ENCODE measurements around the gene KRT13.

The KRT13 gene

DNA sequence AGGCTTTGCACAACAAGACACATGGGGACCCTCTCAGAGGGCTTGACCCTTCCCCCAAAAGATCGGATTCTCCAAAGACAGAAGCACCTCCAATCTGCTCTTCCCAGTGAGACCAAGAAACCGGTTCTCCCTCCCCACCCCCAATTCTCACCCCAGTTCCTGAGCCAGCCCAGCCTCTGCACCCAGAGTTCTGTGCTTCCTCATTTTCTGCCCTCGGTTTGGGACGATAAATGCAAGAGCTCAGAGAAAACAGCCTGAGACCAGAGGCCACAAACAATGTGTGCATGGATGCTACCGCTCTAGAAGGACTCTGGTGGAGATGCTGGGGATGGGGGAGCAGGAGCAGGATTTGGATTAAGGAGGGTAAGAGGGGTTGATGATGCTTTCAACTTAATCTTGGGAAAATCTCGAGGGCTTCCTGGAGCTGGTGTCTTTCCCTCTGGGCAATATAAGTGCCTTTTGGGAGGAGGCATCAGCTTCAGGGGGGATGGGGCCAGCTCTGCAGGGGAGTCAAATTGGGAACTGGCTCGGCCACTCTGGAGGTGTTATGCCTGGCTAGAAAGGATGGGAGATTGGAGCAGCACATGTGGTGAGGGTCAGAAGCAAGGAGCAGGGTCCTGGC is 7.2 kb upstream of the KRT13 start:
- H3K27me3 ChIP-seq (ENCODE audit: insufficient read depth, low read length), result no peaks in the 10 kb centered on the region
- H3K4me2 ChIP-seq (ENCODE audit: low read length), result no peak overlapping the region
- H3K4me1 ChIP-seq (ENCODE audit: insufficient read depth, low read length, severe bottlenecking), result no peaks in the 10 kb centered on the region
- no peak overlapping the region for H3K9ac ChIP-seq (ENCODE audit: low read length)
- no peak overlapping the region for H3K27ac ChIP-seq (ENCODE audit: low read depth, low read length, poor library complexity, severe bottlenecking)
- no peak overlapping the region for H3K4me3 ChIP-seq (ENCODE audit: low read depth, low read length, poor library complexity, severe bottlenecking)
- H3K36me3 ChIP-seq (ENCODE audit: insufficient read depth, low read length), result no peaks in the 10 kb centered on the region
- no peak for TF ChIP-seq EZH2 (IDR thresholded peaks at IDR 0.05; ENCODE audit: borderline replicate concordance, low read length)
- TF ChIP-seq, protein P1, sequence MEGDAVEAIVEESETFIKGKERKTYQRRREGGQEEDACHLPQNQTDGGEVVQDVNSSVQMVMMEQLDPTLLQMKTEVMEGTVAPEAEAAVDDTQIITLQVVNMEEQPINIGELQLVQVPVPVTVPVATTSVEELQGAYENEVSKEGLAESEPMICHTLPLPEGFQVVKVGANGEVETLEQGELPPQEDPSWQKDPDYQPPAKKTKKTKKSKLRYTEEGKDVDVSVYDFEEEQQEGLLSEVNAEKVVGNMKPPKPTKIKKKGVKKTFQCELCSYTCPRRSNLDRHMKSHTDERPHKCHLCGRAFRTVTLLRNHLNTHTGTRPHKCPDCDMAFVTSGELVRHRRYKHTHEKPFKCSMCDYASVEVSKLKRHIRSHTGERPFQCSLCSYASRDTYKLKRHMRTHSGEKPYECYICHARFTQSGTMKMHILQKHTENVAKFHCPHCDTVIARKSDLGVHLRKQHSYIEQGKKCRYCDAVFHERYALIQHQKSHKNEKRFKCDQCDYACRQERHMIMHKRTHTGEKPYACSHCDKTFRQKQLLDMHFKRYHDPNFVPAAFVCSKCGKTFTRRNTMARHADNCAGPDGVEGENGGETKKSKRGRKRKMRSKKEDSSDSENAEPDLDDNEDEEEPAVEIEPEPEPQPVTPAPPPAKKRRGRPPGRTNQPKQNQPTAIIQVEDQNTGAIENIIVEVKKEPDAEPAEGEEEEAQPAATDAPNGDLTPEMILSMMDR (IDR thresholded peaks at IDR 0.05; ENCODE audit: low read length), result no peak
- no peaks in the 10 kb centered on the region for H3F3A ChIP-seq (ENCODE audit: insufficient read depth, low read length)
- no peaks in the 10 kb centered on the region for H3K9me3 ChIP-seq (ENCODE audit: low read length)
- H4K20me1 ChIP-seq (ENCODE audit: insufficient read depth, low read length), result no peaks in the 10 kb centered on the region
- no peaks in the 10 kb centered on the region for H3K79me2 ChIP-seq (ENCODE audit: insufficient read depth, low read length)
- no peaks in the 10 kb centered on the region for H3K9me2 ChIP-seq (ENCODE audit: low read depth, low read length)
- no peak overlapping the region for H2AFZ ChIP-seq (ENCODE audit: low read length)

DNA sequence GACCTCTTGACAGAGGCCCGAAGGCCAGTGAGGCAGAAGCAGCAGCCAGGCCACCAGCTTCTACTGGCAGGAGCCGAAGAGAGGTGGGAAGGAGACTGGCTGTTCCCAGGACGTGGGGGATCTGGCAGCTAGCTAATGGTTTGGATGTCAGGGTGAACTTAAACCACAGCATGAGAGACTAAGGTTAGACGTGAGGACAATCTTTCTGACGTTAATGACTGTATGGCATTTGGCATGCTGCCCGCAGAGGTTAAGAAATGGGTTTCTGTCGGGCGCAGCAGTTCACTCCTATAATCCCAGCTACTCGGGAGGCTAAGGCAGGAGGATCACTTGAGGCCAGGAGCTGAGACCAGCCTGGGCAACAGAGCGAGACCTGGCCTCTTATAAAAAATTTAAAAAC is 6.3 kb upstream of the KRT13 start:
- Histone ChIP-seq H3K9me3 (ENCODE audit: low read length) (no peaks in the 10 kb centered on the region), H3K4me2 (ENCODE audit: low read length) (no peak overlapping the region), H4K20me1 (ENCODE audit: insufficient read depth, low read length) (no peaks in the 10 kb centered on the region), H3K9ac (ENCODE audit: low read length) (no peak overlapping the region), H3K79me2 (ENCODE audit: insufficient read depth, low read length) (no peaks in the 10 kb centered on the region), H3K4me1 (ENCODE audit: insufficient read depth, low read length, severe bottlenecking) (no peaks in the 10 kb centered on the region), H3F3A (ENCODE audit: insufficient read depth, low read length) (no peaks in the 10 kb centered on the region), H2AFZ (ENCODE audit: low read length) (no peak overlapping the region), H3K27ac (ENCODE audit: low read depth, low read length, poor library complexity, severe bottlenecking) (no peak overlapping the region), H3K36me3 (ENCODE audit: insufficient read depth, low read length) (no peaks in the 10 kb centered on the region), H3K9me2 (ENCODE audit: low read depth, low read length) (no peaks in the 10 kb centered on the region), H3K4me3 (ENCODE audit: low read depth, low read length, poor library complexity, severe bottlenecking) (no peak overlapping the region), H3K27me3 (ENCODE audit: insufficient read depth, low read length) (no peaks in the 10 kb centered on the region)
- TF ChIP-seq, protein P1 (IDR thresholded peaks at IDR 0.05; ENCODE audit: low read length), result no peak
- TF ChIP-seq EZH2 (IDR thresholded peaks at IDR 0.05; ENCODE audit: borderline replicate concordance, low read length), result no peak

DNA sequence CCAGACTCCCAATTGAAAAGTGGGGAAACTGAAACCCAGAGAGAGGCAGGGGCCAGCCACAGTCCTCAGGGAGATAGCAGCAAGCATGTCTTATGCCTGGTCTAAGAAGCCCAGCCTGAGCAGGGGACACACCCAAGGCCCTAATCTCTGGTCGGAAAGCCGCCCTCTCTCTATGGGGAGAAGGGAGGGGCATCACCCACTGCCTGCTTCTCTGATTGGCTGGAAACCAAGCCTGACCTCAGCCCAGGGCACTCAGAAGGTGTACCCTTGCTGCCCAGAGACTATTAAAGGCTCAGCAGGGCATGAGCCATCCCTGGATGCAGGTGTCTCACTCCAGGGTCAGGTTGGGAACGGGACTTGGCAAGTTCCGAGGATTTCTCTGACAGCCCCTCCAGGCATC is 5.7 kb upstream of the KRT13 start:
- Histone ChIP-seq H2AFZ (ENCODE audit: low read length) (no peak overlapping the region), H3F3A (ENCODE audit: insufficient read depth, low read length) (no peaks in the 10 kb centered on the region), H3K9me2 (ENCODE audit: low read depth, low read length) (no peaks in the 10 kb centered on the region), H3K27ac (ENCODE audit: low read depth, low read length, poor library complexity, severe bottlenecking) (no peak overlapping the region), H3K36me3 (ENCODE audit: insufficient read depth, low read length) (no peaks in the 10 kb centered on the region), H3K9me3 (ENCODE audit: low read length) (no peaks in the 10 kb centered on the region), H3K9ac (ENCODE audit: low read length) (no peak overlapping the region), H3K4me2 (ENCODE audit: low read length) (no peak overlapping the region), H3K79me2 (ENCODE audit: insufficient read depth, low read length) (no peaks in the 10 kb centered on the region), H3K4me3 (ENCODE audit: low read depth, low read length, poor library complexity, severe bottlenecking) (no peak overlapping the region), H4K20me1 (ENCODE audit: insufficient read depth, low read length) (no peaks in the 10 kb centered on the region), H3K4me1 (ENCODE audit: insufficient read depth, low read length, severe bottlenecking) (no peaks in the 10 kb centered on the region), H3K27me3 (ENCODE audit: insufficient read depth, low read length) (no peaks in the 10 kb centered on the region)
- no peak for TF ChIP-seq EZH2 (IDR thresholded peaks at IDR 0.05; ENCODE audit: borderline replicate concordance, low read length)
- TF ChIP-seq, protein P1 (IDR thresholded peaks at IDR 0.05; ENCODE audit: low read length), result no peak

Data from OCI-LY1 (cell line).